ENCODE results near the gene SYT5.

- TF ChIP-seq MAX (IDR thresholded peaks at IDR 0.05; ENCODE audit: insufficient read depth, insufficient read length) (no peak), POLR2A (IDR thresholded peaks at IDR 0.05; ENCODE audit: low read depth, low read length) (no peak), CTCF (IDR thresholded peaks at IDR 0.05; ENCODE audit: extremely low read depth in 1 of 2, insufficient read depth in 1 of 2, low read depth in 1 of 2, low read length in 2 of 2) (no peak), POLR2AphosphoS5 (IDR thresholded peaks at IDR 0.05; ENCODE audit: insufficient read depth, low read depth, low read length) (no peak), JUN (IDR thresholded peaks at IDR 0.05; ENCODE audit: borderline replicate concordance, insufficient read depth, insufficient read length, low read depth) (no peak), EZH2 (IDR thresholded peaks at IDR 0.05; ENCODE audit: borderline replicate concordance, low read depth, low read length, severe bottlenecking) (no peak), GATA2 (IDR thresholded peaks at IDR 0.05; ENCODE audit: insufficient read depth, insufficient read length, low read depth, low read length) (no peak), MYC (IDR thresholded peaks at IDR 0.05; ENCODE audit: low read depth, low read length) (no peak)
Measured at GRCh38 chr19:55136399-55137102, 43.5 kb downstream of the SYT5 start.

Data from endothelial cell of umbilical vein (primary cell).